Measurements from ENCODE around the gene TARP.

Gene TARP

DNA sequence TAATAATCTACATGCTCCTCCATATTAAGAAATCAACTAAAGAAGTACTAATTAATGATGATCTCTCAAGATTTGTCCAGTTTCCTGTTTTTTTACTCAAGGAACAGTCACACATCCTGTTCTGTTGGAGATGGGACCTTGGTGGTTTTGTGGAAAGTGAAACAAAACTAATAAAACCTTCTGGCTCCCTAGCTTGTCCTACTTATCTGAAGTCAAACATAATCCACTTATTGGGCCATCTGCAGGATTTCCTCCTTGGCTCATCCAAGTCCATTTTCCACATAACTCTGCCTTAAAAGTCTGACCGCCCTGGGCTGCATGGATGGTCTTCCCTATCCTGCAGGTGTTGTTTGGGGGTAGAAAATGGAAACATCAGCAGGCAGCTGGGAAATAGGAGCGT is 39.4 kb upstream of the TARP start:
- Mint-ChIP-seq H3K9me3 (peaks cover 0 to 2% (median 0%) of the 10 kb centered on the region in 9 donors), H3K36me3 (no peaks in the 10 kb centered on the region), H3K27ac (peak overlapping the region in 8 of 10 donors; percentile 29 to 88 (median 48)), H3K4me3 (peak overlapping the region in 4 of 10 donors; percentile 18 to 61 (median 42)), H3K4me1 (peaks cover 0 to 60% (median 10%) of the 10 kb centered on the region in 4 donors), H3K27me3 (no peaks in the 10 kb centered on the region)
- POLR2A ChIA-PET: interaction anchor here (0.5 kb wide), 1 partner anchor 54 kb away, joined by 11 read pairs; no protein-coding TSS in a partner anchor
- DNase-seq: no peak
- no peak for ATAC-seq

DNA sequence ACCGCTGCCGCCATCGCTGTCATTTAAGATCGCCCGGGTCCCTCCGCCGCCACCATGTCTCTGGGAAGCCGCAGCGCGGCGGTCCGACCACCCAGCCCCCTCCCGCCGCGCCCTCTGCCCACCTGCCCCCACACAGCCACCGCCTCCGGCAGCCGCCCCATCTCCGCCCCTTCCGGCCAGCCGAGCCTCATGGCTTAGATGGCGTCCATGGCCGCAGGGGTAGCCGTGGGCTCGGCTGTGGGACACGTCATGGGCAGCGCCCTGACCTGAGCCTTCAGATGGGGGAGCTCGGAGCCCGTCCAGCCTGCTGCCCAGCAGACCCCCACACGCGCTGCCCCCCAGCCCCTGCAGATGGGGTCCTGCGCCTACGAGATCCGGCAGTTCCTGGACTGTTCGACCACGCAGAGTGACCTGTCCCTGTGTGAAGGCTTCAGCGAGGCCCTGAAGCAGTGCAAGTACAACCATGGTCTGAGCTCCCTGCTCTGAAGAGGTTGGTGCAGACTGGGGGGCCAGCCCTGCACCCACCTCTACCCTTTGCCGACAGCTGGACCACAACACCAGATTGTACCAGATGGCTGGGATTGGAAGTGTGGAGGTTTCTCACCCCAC is 38.0 kb upstream of the TARP start:
- Mint-ChIP-seq H3K9me3 (peaks cover 0 to 2% (median 0%) of the 10 kb centered on the region in 9 donors), H3K4me1 (peaks cover 0 to 67% (median 14%) of the 10 kb centered on the region in 4 donors), H3K27me3 (no peaks in the 10 kb centered on the region), H3K27ac (peak overlapping the region in 9 of 10 donors; percentile 81 to 94 (median 88)), H3K36me3 (no peaks in the 10 kb centered on the region), H3K4me3 (peak overlapping the region; percentile 53 to 85 (median 78))
- ATAC-seq (peak in 1 of 2 donors; percentile 12), DNase-seq (no peak)
- POLR2A ChIA-PET: no interaction called here

DNA sequence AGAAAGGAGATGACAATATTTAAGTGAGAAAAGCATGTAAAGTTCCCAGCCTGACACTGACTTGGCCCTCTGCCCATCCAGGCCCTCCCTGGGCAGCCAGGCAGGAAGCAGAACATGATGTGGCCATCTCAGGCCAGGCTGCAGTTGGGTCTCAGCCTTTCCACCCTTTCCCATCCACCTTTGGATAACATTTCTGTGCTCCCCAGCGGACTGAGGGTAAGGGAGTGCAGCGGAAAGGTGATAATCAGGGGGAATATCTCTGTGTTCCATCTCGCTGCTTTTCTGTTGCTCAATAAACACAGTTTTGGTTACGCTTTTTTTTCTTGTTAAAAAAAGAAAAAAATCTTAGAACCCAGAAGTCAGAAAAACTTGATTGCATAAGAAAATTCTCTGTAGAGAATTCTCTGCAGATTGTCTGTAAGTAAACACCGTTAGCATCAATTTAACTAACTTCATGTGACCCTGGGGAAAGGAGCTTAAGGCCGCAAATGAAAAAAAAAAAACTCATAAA is 37.2 kb upstream of the TARP start:
- peaks cover 0 to 69% (median 14%) of the 10 kb centered on the region in 4 donors for H3K4me1 Mint-ChIP-seq
- POLR2A ChIA-PET: no interaction called here
- ATAC-seq: peak in 1 of 2 donors; percentile 5

DNA sequence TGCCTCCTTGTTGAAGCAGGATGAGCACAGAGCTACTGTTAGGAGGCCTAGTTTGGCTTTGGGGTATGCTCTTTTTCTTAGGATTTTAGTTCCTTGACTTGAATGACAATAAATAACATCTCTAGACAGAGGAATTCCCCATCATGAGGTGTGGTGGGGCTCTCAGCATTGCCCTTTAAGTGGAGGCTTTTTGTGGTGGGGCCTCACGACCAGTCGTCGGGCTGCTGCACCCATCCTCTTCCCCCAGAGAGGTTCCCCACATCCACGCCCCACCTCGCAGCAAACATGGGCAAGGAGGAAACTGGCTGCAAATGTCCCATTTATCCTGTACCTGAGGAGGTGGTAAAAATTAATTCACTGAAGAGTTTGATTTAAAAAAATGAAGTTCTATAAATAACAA is 36.1 kb upstream of the TARP start:
- ATAC-seq (peak; percentile 59 to 66), DNase-seq (peak in 1 of 10 donors; percentile 40)
- Mint-ChIP-seq H3K4me3 (peak overlapping the region; percentile 12 to 73 (median 26)), H3K27me3 (no peaks in the 10 kb centered on the region), H3K27ac (peak overlapping the region in 9 of 10 donors; percentile 60 to 94 (median 88)), H3K9me3 (peaks cover 0 to 2% (median 0%) of the 10 kb centered on the region in 9 donors), H3K4me1 (peaks cover 0 to 64% (median 16%) of the 10 kb centered on the region in 4 donors), H3K36me3 (no peaks in the 10 kb centered on the region)
- POLR2A ChIA-PET: interaction anchor here (1.0 kb wide), 1 partner anchor 10 kb away, joined by 3 read pairs; no protein-coding TSS in a partner anchor

More for the DNA sequence above, 37.2 kb upstream of the TARP start:
- DNase-seq: no peak
- H3K9me3 Mint-ChIP-seq: peaks cover 0 to 2% (median 0%) of the 10 kb centered on the region in 9 donors
- H3K36me3 Mint-ChIP-seq: no peaks in the 10 kb centered on the region
- H3K27me3 Mint-ChIP-seq: no peaks in the 10 kb centered on the region
- H3K4me3 Mint-ChIP-seq: peak overlapping the region; percentile 53 to 85 (median 78)
- peak overlapping the region in 9 of 10 donors; percentile 81 to 94 (median 88) for H3K27ac Mint-ChIP-seq

DNA sequence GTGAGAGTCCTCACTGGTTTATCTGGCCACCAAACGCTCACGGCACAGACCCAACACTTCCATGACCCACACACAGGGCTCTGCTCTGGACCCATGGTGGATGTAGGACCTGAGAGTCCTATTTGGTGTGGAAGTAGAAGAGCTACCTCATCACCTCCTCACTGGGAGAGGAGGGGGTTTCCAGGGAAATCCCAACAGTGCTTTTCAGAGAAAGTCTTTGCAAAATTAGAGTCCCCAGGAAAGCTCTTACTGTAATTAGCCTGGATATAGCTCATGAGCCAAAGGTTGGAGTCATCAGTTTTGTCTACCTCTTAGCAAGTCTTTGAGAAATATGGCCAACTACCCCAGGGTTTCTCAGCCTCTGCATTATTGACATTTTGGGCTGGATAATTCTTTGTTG is 34.7 kb upstream of the TARP start:
- Mint-ChIP-seq H3K9me3 (peaks cover 0 to 2% (median 0%) of the 10 kb centered on the region in 9 donors), H3K27ac (peak overlapping the region in 7 of 10 donors; percentile 18 to 88 (median 52)), H3K27me3 (no peaks in the 10 kb centered on the region), H3K36me3 (no peaks in the 10 kb centered on the region), H3K4me1 (peaks cover 0 to 56% (median 15%) of the 10 kb centered on the region in 4 donors), H3K4me3 (peak overlapping the region in 1 of 10 donors; percentile 7)
- POLR2A ChIA-PET: interaction anchor here (1.2 kb wide), 1 partner anchor 12 kb away, joined by 3 read pairs; no protein-coding TSS in a partner anchor
- ATAC-seq (no peak), DNase-seq (no peak)

DNA sequence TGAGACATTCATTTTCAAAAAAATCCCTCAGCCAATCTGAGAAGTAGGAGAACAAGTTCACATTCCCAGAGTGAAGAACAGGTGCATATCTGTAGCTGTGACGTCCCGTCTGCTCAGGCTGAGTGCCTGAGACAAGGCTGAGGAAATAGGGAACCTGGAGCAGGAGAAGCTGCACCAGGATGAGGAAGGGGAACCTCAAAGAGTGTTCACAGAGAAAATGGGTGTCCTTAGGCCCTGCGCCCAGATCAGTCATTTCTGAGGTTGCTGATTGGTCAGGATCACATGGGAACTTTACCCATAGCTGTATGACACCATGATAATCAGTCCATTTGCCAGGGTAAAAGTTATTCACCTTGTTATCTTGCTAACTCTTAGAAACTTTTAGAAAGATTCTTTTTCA is 34.2 kb upstream of the TARP start:
- no peaks in the 10 kb centered on the region for H3K36me3 Mint-ChIP-seq
- POLR2A ChIA-PET: interaction anchor here (1.2 kb wide), 1 partner anchor 13 kb away, joined by 3 read pairs; no protein-coding TSS in a partner anchor
- H3K4me1 Mint-ChIP-seq: peaks cover 0 to 51% (median 13%) of the 10 kb centered on the region in 4 donors
- DNase-seq (no peak), ATAC-seq (no peak)
- no peak overlapping the region for H3K4me3 Mint-ChIP-seq
- H3K9me3 Mint-ChIP-seq: peaks cover 0 to 2% (median 0%) of the 10 kb centered on the region in 9 donors
- no peaks in the 10 kb centered on the region for H3K27me3 Mint-ChIP-seq
- H3K27ac Mint-ChIP-seq: peak overlapping the region in 3 of 10 donors; percentile 22 to 56 (median 40)

DNA sequence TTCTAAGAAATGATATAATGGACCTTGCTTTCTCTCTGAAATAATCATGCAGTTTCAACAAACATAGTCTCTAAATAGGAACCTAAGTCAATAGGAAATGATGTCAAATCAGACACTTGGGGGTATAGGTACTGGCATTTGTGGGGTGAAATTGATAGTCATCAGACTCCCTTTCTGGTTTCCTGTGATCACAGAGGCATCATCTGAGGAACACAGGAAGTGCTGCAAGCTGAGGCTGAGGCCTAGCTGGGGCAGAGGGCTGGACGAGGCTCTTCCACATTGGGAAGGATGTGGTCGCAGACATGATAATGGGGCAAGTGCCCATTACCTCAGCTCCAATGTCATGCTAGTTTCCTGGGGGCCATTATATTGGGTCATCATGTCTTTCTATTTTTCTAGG is 33.5 kb upstream of the TARP start:
- peak in 3 of 10 donors; percentile 33 to 45 (median 43) for DNase-seq

DNA sequence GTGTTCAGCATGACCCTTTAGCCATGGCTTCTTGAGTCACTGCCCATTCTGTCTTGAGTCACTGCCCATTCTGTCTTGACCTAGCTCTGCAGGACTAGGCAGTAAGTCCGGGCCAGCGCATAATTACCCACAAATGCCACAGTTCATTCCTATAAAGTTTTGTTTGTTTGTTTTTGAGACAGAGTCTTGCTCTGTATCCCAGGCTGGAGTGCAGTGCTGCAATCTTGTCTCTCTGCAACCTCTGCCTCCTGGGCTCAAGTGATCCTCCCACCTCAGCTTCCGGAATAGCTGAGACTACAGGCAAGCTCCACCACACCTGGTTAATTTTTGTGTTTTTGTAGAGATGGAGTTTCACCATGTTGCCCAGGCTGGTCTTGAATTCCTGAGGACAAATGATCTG is 32.7 kb upstream of the TARP start:
- Mint-ChIP-seq H3K4me1 (peaks cover 0 to 45% (median 12%) of the 10 kb centered on the region in 4 donors), H3K27me3 (no peaks in the 10 kb centered on the region), H3K36me3 (no peaks in the 10 kb centered on the region), H3K27ac (peak overlapping the region in 8 of 10 donors; percentile 72 to 96 (median 90)), H3K4me3 (peak overlapping the region in 8 of 10 donors; percentile 22 to 68 (median 40)), H3K9me3 (peaks cover 0 to 2% (median 0%) of the 10 kb centered on the region in 9 donors)
- no peak for ATAC-seq
- POLR2A ChIA-PET: interaction anchor here (1.3 kb wide), 1 partner anchor 12 kb away, joined by 4 read pairs; no protein-coding TSS in a partner anchor
- no peak for DNase-seq

More for the DNA sequence above, 33.5 kb upstream of the TARP start:
- Mint-ChIP-seq H3K9me3 (peaks cover 0 to 2% (median 0%) of the 10 kb centered on the region in 9 donors), H3K27me3 (no peaks in the 10 kb centered on the region), H3K27ac (peak overlapping the region in 9 of 10 donors; percentile 53 to 96 (median 90)), H3K36me3 (no peaks in the 10 kb centered on the region), H3K4me3 (peak overlapping the region in 9 of 10 donors; percentile 18 to 68 (median 61)), H3K4me1 (peaks cover 0 to 44% (median 12%) of the 10 kb centered on the region in 4 donors)
- POLR2A ChIA-PET: interaction anchor here (1.2 kb wide), 1 partner anchor 13 kb away, joined by 3 read pairs; no protein-coding TSS in a partner anchor
- peak; percentile 26 to 69 for ATAC-seq

DNA sequence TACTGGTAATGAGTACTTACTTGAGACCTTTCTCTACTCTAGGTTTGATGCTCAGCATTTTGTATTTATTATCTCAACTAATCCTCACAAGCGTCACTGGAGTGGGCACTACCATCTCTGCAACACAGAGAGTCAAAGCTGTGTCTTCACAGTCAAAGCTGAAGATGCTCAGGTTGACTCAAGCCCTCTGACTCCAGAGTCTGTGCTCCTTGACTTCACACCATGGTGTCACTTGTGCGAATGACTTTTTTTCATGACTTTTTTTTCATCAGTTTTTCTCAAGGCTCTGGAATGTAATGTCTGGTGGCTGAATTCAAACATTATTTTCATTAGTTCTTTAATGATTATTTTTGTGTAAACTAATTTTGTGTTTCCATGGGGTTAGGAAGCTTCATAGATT is 30.4 kb upstream of the TARP start:
- Mint-ChIP-seq H3K4me1 (peaks cover 0 to 41% (median 8%) of the 10 kb centered on the region in 4 donors), H3K27ac (peak overlapping the region in 8 of 10 donors; percentile 70 to 93 (median 87)), H3K9me3 (peaks cover 0 to 2% (median 0%) of the 10 kb centered on the region in 9 donors), H3K36me3 (no peaks in the 10 kb centered on the region), H3K27me3 (no peaks in the 10 kb centered on the region), H3K4me3 (peak overlapping the region in 9 of 10 donors; percentile 67 to 88 (median 78))
- POLR2A ChIA-PET: interaction anchor here (2.2 kb wide), 1 partner anchor 11 kb away, joined by 8 read pairs; no protein-coding TSS in a partner anchor
- DNase-seq: no peak
- ATAC-seq: no peak

DNA sequence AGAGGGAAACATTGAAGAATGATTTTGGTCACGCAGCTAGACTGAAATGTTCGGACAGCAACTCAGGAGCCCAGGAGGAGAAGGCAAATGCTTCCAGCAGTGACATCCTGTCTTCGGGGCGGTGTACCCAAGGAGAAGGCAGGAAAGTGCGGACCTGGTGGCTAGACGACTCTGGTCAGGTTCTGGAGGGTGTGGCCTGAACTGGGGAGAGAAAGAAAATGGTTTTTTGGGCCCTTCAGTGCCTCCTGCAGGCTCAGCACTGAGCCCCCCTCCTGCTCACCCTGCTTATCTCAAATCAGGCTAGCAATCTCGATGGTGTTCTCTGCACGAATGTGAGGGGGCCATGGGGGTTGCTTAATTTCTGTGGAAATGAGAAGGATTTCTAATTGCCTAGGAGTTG is 26.7 kb upstream of the TARP start:
- peaks cover 0 to 36% (median 2%) of the 10 kb centered on the region in 4 donors for H3K4me1 Mint-ChIP-seq
- DNase-seq (no peak), ATAC-seq (peak; percentile 65 to 71)
- no peaks in the 10 kb centered on the region for H3K36me3 Mint-ChIP-seq
- no peaks in the 10 kb centered on the region for H3K9me3 Mint-ChIP-seq
- H3K4me3 Mint-ChIP-seq: peak overlapping the region; percentile 73 to 90 (median 82)
- POLR2A ChIA-PET: interaction anchor here (1.1 to 1.3 kb wide), 2 partner anchors 9 to 19 kb away, joined by 3 to 4 read pairs; no protein-coding TSS in a partner anchor
- H3K27me3 Mint-ChIP-seq: no peaks in the 10 kb centered on the region
- H3K27ac Mint-ChIP-seq: peak overlapping the region; percentile 48 to 90 (median 79)

DNA sequence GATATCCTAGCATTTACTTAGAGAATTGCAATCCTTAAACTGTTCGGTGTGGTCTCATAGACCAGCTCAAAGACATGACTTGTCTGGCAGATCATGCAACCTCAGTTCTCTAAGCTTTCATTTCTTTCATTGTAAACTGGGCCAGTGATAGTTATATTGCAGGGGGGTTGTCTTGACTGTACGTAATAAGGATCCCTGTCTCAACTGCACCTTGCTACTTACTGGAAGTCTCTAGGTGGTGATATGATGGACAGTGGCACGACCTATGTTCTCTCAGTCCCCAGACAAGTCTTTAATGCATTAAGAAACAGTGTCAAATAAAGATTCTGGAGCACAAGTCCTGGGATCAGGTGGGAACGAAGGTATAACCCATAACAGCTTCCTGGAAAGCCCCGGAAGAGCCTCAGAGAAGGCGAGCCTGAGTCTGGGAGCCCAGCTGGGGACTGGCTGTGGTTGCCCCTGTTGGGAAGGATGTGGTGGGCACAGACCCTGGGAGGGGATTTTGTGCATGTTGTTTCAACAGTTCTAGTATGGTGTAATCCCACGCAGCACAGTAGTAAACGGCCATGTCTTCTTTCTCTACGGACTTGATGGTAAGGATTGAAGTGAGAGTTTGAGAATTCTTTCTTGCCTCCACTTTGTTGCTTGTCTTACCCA is 26.0 kb upstream of the TARP start:
- Mint-ChIP-seq H3K4me1 (peaks cover 0 to 42% (median 0%) of the 10 kb centered on the region in 4 donors), H3K9me3 (no peaks in the 10 kb centered on the region), H3K27me3 (no peaks in the 10 kb centered on the region), H3K36me3 (no peaks in the 10 kb centered on the region), H3K27ac (peak overlapping the region; percentile 52 to 90 (median 79)), H3K4me3 (peak overlapping the region; percentile 73 to 90 (median 82))
- ATAC-seq (peak in 1 of 2 donors; percentile 37), DNase-seq (no peak)
- POLR2A ChIA-PET: interaction anchor here (1.1 to 1.3 kb wide), 2 partner anchors 10 to 20 kb away, joined by 3 to 4 read pairs; no protein-coding TSS in a partner anchor

Measured in naive thymus-derived CD8-positive, alpha-beta T cell (primary cell).